SU-DHL-6 (cell line): ENCODE measurements around the gene PGLYRP4.

Experiments
- CTCF ChIP-seq: fragments of 200-600 bp; sonication (generic); IDR thresholded peaks from one replicate; pipeline ENCODE4 v1.5.1; 2017; ENCODE audit warnings: antibody characterized with exemption, mild to moderate bottlenecking, low read length, moderate library complexity; ENCODE audit not compliant: insufficient read depth, poor library complexity, severe bottlenecking
- EZH2phosphoT487 ChIP-seq: fragments of 200-600 bp; sonication (generic), shearing (Covaris generic); conservative IDR thresholded peaks from 2 replicates; pipeline ENCODE4 v1.6.1; 2018; ENCODE audit warnings: mild to moderate bottlenecking, antibody characterized with exemption, low read length, moderate library complexity, mixed read lengths

GRCh38 chr1:153372571-153372970, 23.9 kb upstream of the PGLYRP4 start:
- TF ChIP-seq CTCF (no peak), EZH2phosphoT487 (no peak)
